HepG2 (cell line): ENCODE data around the gene NAPB. TPM values are rescaled to one million over a fixed set of nuclear protein-coding genes. Genes with fewer than 3 reads are reported as not detected.

Experiments
- ETV6 ChIP-seq: sonication (generic); formaldehyde crosslinking; conservative IDR thresholded peaks from 2 replicates; pipeline ENCODE4 v1.4.0; 2020; ENCODE audit warnings: missing genetic modification reagents
- IRF1 ChIP-seq: sonication (generic); formaldehyde crosslinking; IDR thresholded peaks from 2 replicates; pipeline ENCODE4 v1.4.0; 2020; ENCODE audit warnings: low read depth, mild to moderate bottlenecking, missing genetic modification reagents
- MIER2 ChIP-seq: IDR thresholded peaks from 2 replicates; pipeline ENCODE4 v1.6.1; 2016; ENCODE audit warnings: missing biosample characterization, missing genetic modification reagents
- NFAT5 ChIP-seq: sonication (generic); formaldehyde crosslinking; IDR thresholded peaks from 2 replicates; pipeline ENCODE4 v1.4.0; 2020; ENCODE audit warnings: missing genetic modification reagents
- RBM39 ChIP-seq: fragments of 200-400 bp; formaldehyde crosslinking; IDR thresholded peaks from one replicate; pipeline ENCODE4 v1.6.1; 2018; ENCODE audit warnings: antibody characterized with exemption, mild to moderate bottlenecking, low read depth, low read length; ENCODE audit not compliant: poor library complexity, severe bottlenecking
- RERE ChIP-seq: IDR thresholded peaks from 2 replicates; pipeline ENCODE4 v1.6.1; 2016; ENCODE audit warnings: low read depth, missing genetic modification reagents, missing compliant biosample characterization
- SETDB1 ChIP-seq: sonication (generic); formaldehyde crosslinking; IDR thresholded peaks from 2 replicates; pipeline ENCODE4 v1.5.1; 2020; ENCODE audit warnings: missing genetic modification reagents, mild to moderate bottlenecking, borderline replicate concordance
- TOE1 ChIP-seq: sonication (generic); formaldehyde crosslinking; IDR thresholded peaks from 2 replicates; pipeline ENCODE4 v1.4.0; 2020; ENCODE audit warnings: mild to moderate bottlenecking, missing genetic modification reagents
- YEATS4 ChIP-seq: sonication (generic); formaldehyde crosslinking; IDR thresholded peaks from 2 replicates; pipeline ENCODE4 v1.4.0; 2020; ENCODE audit warnings: missing genetic modification reagents, borderline replicate concordance
- ZC3H4 ChIP-seq: sonication (generic); formaldehyde crosslinking; IDR thresholded peaks from 2 replicates; pipeline ENCODE4 v1.4.0; 2020; ENCODE audit warnings: missing genetic modification reagents, borderline replicate concordance
- ZFAT ChIP-seq: sonication (generic); formaldehyde crosslinking; conservative IDR thresholded peaks from 2 replicates; pipeline ENCODE4 v1.8.1; 2023; ENCODE audit warnings: missing genetic modification reagents, inconsistent platforms
- ZNF235 ChIP-seq: sonication (generic); formaldehyde crosslinking; IDR thresholded peaks from 2 replicates; pipeline ENCODE4 v1.8.1; 2023; ENCODE audit warnings: mild to moderate bottlenecking, missing genetic modification reagents, borderline replicate concordance
- ZNF274 ChIP-seq: sonication (generic); formaldehyde crosslinking; IDR thresholded peaks from 2 replicates; pipeline ENCODE4 v1.5.1; 2020; ENCODE audit warnings: mild to moderate bottlenecking, missing genetic modification reagents
- polyA plus RNA-seq, 8 experiments: library from polyadenylated mRNA; depleted of rRNA in 3 of 8; stranded (reverse) in 7 of 8; unstranded in 1 of 8; fragments of >200 nt; fragmentation: Illumina TruSeq in 4 of 8; extraction: Trizol in 4 of 8; gene quantifications; 2 replicates each; pipeline versions ENCODE4 v1.2.1 to v1.2.3, GENCODE V29; 2011 to 2016; ENCODE audit warnings: low read depth in 4 of 8, missing spikeins in 1 of 8, mixed read lengths in 1 of 8; ENCODE audit not compliant: insufficient read depth in 1 of 8
- total RNA-seq, 5 experiments: library from RNA; depleted of rRNA; stranded (reverse); fragments of >200 nt; fragmentation: Illumina TruSeq; extraction: Trizol; gene quantifications; 2 replicates each; pipeline ENCODE4 v1.2.3, GENCODE V29; 2016; ENCODE audit warnings: low read depth in 1 of 5

Gene NAPB
- total and polyA plus RNA-seq, 2 of the 13 experiments (the other 11 are each of a cell fraction or from before 2014, with no cell fraction given) = 15.2 to 16.1 TPM

DNA sequence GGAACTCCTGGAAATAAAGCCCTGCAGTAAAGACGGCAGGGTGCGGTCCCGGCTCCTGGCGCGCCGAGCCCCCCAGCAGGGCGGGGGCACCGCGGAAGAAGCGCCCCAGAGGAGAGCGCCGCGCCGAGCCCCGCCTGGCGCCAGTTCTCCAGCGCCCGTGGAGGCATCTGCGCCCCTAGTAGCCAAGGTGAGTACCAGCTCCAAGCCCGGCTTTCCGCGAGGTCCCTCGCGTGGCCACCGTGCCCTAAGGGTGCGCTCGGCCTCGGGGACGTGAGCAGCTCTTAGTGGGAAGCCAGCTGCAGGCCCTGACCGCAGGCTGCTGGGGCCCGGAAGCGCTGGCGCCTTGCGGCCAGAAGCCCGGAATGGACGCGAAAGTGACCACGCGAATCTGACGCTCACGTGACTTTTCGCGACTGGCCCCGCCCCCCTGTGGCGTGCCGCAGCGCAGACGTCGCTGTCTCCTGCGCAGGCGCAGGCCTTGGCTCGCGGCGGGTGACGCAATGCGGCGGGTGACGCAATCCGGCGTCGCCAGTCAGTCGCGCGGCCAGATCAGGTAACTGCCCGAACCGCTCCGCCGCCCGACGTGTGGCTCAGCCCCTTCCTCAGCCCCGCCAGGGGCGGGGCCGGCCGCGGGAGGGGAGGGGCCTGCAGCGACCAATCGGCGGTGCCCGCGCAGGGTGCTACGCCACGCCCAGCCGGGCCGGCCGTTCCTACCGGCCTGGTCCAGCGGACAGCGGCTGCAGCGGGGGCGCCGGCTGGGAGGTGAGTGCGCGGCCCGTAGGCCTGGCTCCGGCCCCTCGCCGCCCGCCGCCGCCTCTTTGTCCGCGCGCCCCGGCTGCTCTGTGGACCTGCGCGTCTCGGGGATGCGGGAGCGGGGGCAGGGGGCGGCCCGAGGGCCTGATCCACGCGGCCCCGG, 59.6 kb downstream of the NAPB start, which contains the start of gene GZF1 (continued):
- peak; percentile 93 for TF ChIP-seq NFAT5
- TF ChIP-seq TOE1 (CRISPR knock-in tag) = 0 out of 2 replicates have a peak, but pooled peaks have one; percentile 80
- peak; percentile 98 for TF ChIP-seq ZNF274 (CRISPR knock-in tag)
- TF ChIP-seq ZC3H4 (CRISPR knock-in tag) = peak; percentile 75; the same call in 1 of the 2 replicates
- TF ChIP-seq ETV6 = peak; percentile 94
- TF ChIP-seq ZFAT (CRISPR knock-in tag) = 0 out of 2 replicates have a peak, but pooled peaks have one; percentile 91
- peak; percentile 99 for TF ChIP-seq YEATS4 (CRISPR knock-in tag)
- peak; percentile 73; the same call in 1 of the 2 replicates for TF ChIP-seq MIER2
- peak; percentile 73 for TF ChIP-seq RERE
- peak; percentile 95; the same call in 1 of the 2 replicates for TF ChIP-seq ZNF235 (CRISPR knock-in tag)
- TF ChIP-seq RBM39 = peak; percentile 91
- peak; percentile 73 for TF ChIP-seq IRF1 (CRISPR knock-in tag)
- no peak for TF ChIP-seq SETDB1 (CRISPR knock-in tag)
